Stimulated activated CD4-positive, alpha-beta T cell treated with anti-CD3 and anti-CD28 coated beads, Interleukin-12 subunit alpha, Interleukin-12 subunit beta, amount 100 ng/mL, for 4 hours (primary cell): ENCODE measurements around the gene CHMP2B.
"Not testable (repeated sequence)": the region's sequence is repeated elsewhere in the genome, so short reads cannot be mapped to it uniquely, and the experiment has no call there.

Experiments used
- DNase-seq: peaks from one replicate; pipeline ENCODE4 v3.0.0-alpha.2; 2020

The CHMP2B gene

GRCh38 chr3:87236093-87236492 is 9.0 kb downstream of the CHMP2B start:
- no peak for DNase-seq

- DNase-seq, result no peak
Measured at GRCh38 chr3:87246662-87247429, 19.7 kb downstream of the CHMP2B start.

GRCh38 chr3:87247430-87247773 is 20.3 kb downstream of the CHMP2B start:
- DNase-seq, result no peak

GRCh38 chr3:87248231-87248630 is 21.1 kb downstream of the CHMP2B start:
- DNase-seq, result not testable (repeated sequence)

GRCh38 chr3:87248831-87249230 is 21.7 kb downstream of the CHMP2B start:
- DNase-seq, result no peak

GRCh38 chr3:87250009-87250408 is 22.9 kb downstream of the CHMP2B start:
- no peak for DNase-seq

- DNase-seq, result peak; percentile 10
Measured at GRCh38 chr3:87260270-87260669, 33.2 kb downstream of the CHMP2B start.

GRCh38 chr3:87261925-87262324 is 34.8 kb downstream of the CHMP2B start:
- no peak for DNase-seq

- DNase-seq, result no peak
Measured at GRCh38 chr3:87267953-87268645, 41.0 kb downstream of the CHMP2B start.

- DNase-seq, result no peak
Measured at GRCh38 chr3:87268646-87269211, 41.6 kb downstream of the CHMP2B start.

- DNase-seq, result no peak
Measured at GRCh38 chr3:87269723-87270122, 42.6 kb downstream of the CHMP2B start.

GRCh38 chr3:87270908-87271700 is 44.0 kb downstream of the CHMP2B start:
- DNase-seq, result no peak

GRCh38 chr3:87272718-87273341 is 45.7 kb downstream of the CHMP2B start:
- no peak for DNase-seq

- DNase-seq, result no peak
Measured at GRCh38 chr3:87276484-87276883, 49.4 kb downstream of the CHMP2B start, which contains the start of gene POU1F1. TSS of gene POU1F1 (minus strand) at chr3:87276584. CDS start at chr3:87276462, 122 bp downstream.

GRCh38 chr3:87287011-87287410 is 59.9 kb downstream of the CHMP2B start:
- no peak for DNase-seq

- no peak for DNase-seq
Measured at GRCh38 chr3:87288446-87288845, 61.3 kb downstream of the CHMP2B start.

GRCh38 chr3:87298111-87298718 is 71.1 kb downstream of the CHMP2B start:
- DNase-seq, result no peak

GRCh38 chr3:87305031-87305430 is 77.9 kb downstream of the CHMP2B start:
- DNase-seq, result not testable (repeated sequence)
